Ascending aorta (tissue), 2 donors: ENCODE results near the gene APOC1. TPM values are rescaled to one million over a fixed set of nuclear protein-coding genes. Genes with fewer than 3 reads are reported as not detected.
"Not testable (repeated sequence)": the region's sequence is repeated elsewhere in the genome, so short reads cannot be mapped to it uniquely, and the experiment has no call there.

Experiments
- DNase-seq, 2 donors: peaks; one replicate each; pipeline ENCODE4 v3.0.0-alpha.2; 2019; ENCODE audit warnings: low spot score in 2 of 2
- H3K27ac ChIP-seq, 2 donors: fragments of 200-600 bp; sonication (generic); one replicate each; pipeline ENCODE4 v1.5.1; 2016 to 2017; ENCODE audit warnings: mild to moderate bottlenecking in 1 of 2
- H3K27me3 ChIP-seq: fragments of 200-600 bp; sonication (generic); one replicate; pipeline ENCODE4 v1.5.1; 2017
- H3K36me3 ChIP-seq, 2 donors: fragments of 200-600 bp; sonication (generic); one replicate each; pipeline ENCODE4 v1.5.1; 2016
- H3K4me1 ChIP-seq, 2 donors: fragments of 200-600 bp; sonication (generic); one replicate each; pipeline ENCODE4 v1.5.1; 2016 to 2017; ENCODE audit warnings: mild to moderate bottlenecking in 1 of 2
- H3K4me3 ChIP-seq, 2 donors: fragments of 200-600 bp; sonication (generic); one replicate each; pipeline ENCODE4 v1.5.1; 2016 to 2017; ENCODE audit warnings: mild to moderate bottlenecking in 1 of 2
- H3K9me3 ChIP-seq, 2 donors: fragments of 200-600 bp; sonication (generic); one replicate each; pipeline ENCODE4 v1.5.1; 2016
- CTCF ChIP-seq, 3 experiments: fragments of 200-600 bp in 2 of 3; fragments of 450-650 bp in 1 of 3; sonication (generic) in 2 of 3; IDR thresholded peaks; one replicate each; pipeline ENCODE4 v1.5.1; 2016 to 2019; ENCODE audit warnings: antibody characterized with exemption in 3 of 3, mild to moderate bottlenecking in 1 of 3, moderate library complexity in 1 of 3
- intact Hi-C: fragments of 100-400 bp; cut with DNase I; formaldehyde crosslinking; loops from one replicate; pipeline ENCODE4 v1.15.1; 2023
- total RNA-seq: library from RNA; depleted of rRNA; stranded (reverse); fragments of >200 nt; gene quantifications from one replicate; pipeline ENCODE4 v1.1.0, GENCODE V29; 2016

Gene APOC1
- total RNA-seq, 1 donor from 2014 or later, result 17.0 TPM

- Histone ChIP-seq H3K27me3 (no peaks in the 10 kb centered on the region), H3K27ac (no peak overlapping the region), H3K4me3 (no peak overlapping the region), H3K9me3 (no peaks in the 10 kb centered on the region), H3K4me1 (no peaks in the 10 kb centered on the region), H3K36me3 (peaks cover 53 to 54% of the 10 kb centered on the region in 2 donors)
- DNase-seq, result no peak
- intact Hi-C loops, result no loop called here
- TF ChIP-seq CTCF (IDR thresholded peaks at IDR 0.05), result no peak
Measured at GRCh38 chr19:44878120-44878865, 36.1 kb upstream of the APOC1 start.

DNA sequence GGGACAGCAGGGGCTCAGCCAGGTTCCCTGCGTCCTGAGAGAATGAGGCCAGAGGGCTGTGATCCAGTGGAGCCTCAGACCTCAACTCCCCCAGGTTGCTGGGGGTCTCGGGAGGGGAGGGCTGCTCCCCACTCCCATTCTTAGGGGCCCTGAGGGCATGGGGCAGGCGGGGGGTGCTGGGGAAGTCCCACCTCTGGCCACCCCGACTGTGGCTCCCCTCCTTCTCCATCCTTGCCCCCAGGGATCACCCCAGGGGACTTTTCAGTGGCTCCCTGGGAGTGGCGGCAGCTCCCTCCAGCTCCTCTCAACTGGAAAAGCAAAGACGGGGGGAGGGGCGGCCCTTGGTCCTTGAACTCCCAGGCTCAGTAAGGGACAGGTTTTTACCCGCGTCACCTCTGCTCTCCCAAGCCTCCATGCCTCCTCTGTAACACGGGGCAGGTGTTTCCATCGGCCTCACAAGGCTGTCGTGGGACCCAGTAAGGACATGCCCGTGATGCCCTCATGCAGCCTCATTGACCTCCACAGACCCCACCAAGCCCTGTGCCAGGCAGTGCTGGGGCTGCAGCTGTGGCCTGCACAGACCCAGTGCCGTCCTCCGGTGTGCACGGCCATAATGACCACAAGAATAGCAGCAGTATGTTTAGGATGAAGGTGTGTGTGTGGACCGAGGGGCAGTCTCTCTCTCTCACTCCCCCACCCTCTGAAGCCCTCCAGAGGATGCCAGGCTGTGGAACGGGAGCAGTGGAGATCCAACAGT lies 34.9 kb upstream of the APOC1 start:
- no peaks in the 10 kb centered on the region for H3K4me1 ChIP-seq

DNA sequence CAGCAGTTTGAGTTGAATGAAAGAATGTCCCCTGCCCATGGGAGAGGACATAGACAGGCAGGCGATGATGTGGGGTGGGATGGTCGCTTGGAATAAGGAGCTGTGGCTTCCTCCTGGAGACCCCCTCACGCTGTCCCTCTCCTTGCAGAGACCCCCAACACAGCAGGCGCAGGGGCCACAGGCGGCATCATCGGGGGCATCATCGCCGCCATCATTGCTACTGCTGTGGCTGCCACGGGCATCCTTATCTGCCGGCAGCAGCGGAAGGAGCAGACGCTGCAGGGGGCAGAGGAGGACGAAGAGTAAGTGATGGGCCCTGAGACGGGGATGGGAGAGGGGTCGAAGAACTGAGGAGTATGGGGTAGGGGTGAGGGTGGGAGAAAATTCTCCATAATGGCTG lies 32.3 kb upstream of the APOC1 start:
- DNase-seq, result no peak
- no peak overlapping the region for H3K4me3 ChIP-seq
- no peak for TF ChIP-seq CTCF (IDR thresholded peaks at IDR 0.05)
- no peaks in the 10 kb centered on the region for H3K4me1 ChIP-seq
- no peaks in the 10 kb centered on the region for H3K9me3 ChIP-seq
- H3K36me3 ChIP-seq, result peaks cover 24 to 39% of the 10 kb centered on the region in 2 donors
- intact Hi-C loops, result no loop called here
- H3K27ac ChIP-seq, result no peak overlapping the region
- no peaks in the 10 kb centered on the region for H3K27me3 ChIP-seq

More for the DNA sequence above, 34.9 kb upstream of the APOC1 start:
- Histone ChIP-seq H3K4me3 (no peak overlapping the region), H3K36me3 (peaks cover 42 to 45% of the 10 kb centered on the region in 2 donors), H3K27me3 (no peaks in the 10 kb centered on the region), H3K9me3 (no peaks in the 10 kb centered on the region), H3K27ac (no peak overlapping the region)
- no peak for DNase-seq
- no peak for TF ChIP-seq CTCF (IDR thresholded peaks at IDR 0.05)
- intact Hi-C loops, result no loop called here

GRCh38 chr19:44882619-44883397 lies 31.6 kb upstream of the APOC1 start:
- H3K27me3 ChIP-seq, DNase-seq, H3K9me3 ChIP-seq, H3K4me3 ChIP-seq, H3K27ac ChIP-seq, intact Hi-C loops, H3K4me1 ChIP-seq: not testable (repeated sequence)
- H3K36me3 ChIP-seq, result peaks cover 25 to 38% of the 10 kb centered on the region in 2 donors

DNA sequence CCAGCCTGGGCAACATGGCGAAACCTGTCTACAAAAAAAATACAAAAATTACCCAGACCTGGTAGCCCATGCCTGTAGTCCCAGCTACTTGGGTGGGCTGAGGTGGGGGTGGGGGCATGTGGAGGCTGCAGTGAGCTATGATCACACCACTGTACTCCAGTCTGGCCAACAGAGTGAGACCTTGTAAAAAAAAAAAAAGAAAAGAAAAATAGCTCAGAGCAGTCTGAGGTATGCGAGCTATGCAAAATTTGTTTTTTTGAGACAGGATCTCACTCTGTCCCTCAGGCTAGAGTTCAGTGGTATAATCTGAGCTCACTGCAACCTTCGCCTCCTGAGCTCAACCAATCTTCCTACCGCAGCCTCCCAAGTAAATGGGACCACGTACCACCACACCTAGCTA lies 30.5 kb upstream of the APOC1 start:
- intact Hi-C loops, result no loop called here
- H3K4me1 ChIP-seq, result no peaks in the 10 kb centered on the region
- no peak overlapping the region for H3K27ac ChIP-seq
- TF ChIP-seq CTCF (IDR thresholded peaks at IDR 0.05), result no peak
- no peak for DNase-seq
- H3K9me3 ChIP-seq, result no peaks in the 10 kb centered on the region
- H3K4me3 ChIP-seq, result no peak overlapping the region
- peaks cover 24 to 34% of the 10 kb centered on the region in 2 donors for H3K36me3 ChIP-seq
- no peaks in the 10 kb centered on the region for H3K27me3 ChIP-seq
